DOHH2 (cell line): ENCODE data around the gene RANBP10.

Experiments
- H3F3A ChIP-seq: fragments of 200-600 bp; sonication (generic), shearing (Covaris generic); 2 replicates; pipeline ENCODE4 v1.6.0; 2016; ENCODE audit warnings: antibody characterized with exemption, mild to moderate bottlenecking; ENCODE audit not compliant: control insufficient read depth, insufficient read depth
- H3K27ac ChIP-seq: fragments of 200-600 bp; sonication (generic); 2 replicates; pipeline ENCODE4 v1.5.1; 2014; ENCODE audit warnings: low read depth, mild to moderate bottlenecking, low read length, moderate library complexity
- H3K27me3 ChIP-seq: fragments of 200-600 bp; sonication (generic); 2 replicates; pipeline ENCODE4 v1.6.1; 2014; ENCODE audit warnings: mild to moderate bottlenecking, low read length, mixed read lengths; ENCODE audit not compliant: control insufficient read depth
- H3K36me3 ChIP-seq: fragments of 200-600 bp; sonication (generic); 2 replicates; pipeline ENCODE4 v1.6.1; 2014; ENCODE audit warnings: mild to moderate bottlenecking, low read length, moderate library complexity, mixed read lengths; ENCODE audit not compliant: control insufficient read depth
- H3K4me1 ChIP-seq: fragments of 200-600 bp; sonication (generic); 2 replicates; pipeline ENCODE4 v1.6.1; 2014; ENCODE audit warnings: mild to moderate bottlenecking, low read length, mixed read lengths; ENCODE audit not compliant: control insufficient read depth
- H3K4me2 ChIP-seq: fragments of 200-600 bp; sonication (generic); 2 replicates; pipeline ENCODE4 v1.6.0; 2014; ENCODE audit warnings: mild to moderate bottlenecking, low read length, moderate library complexity
- H3K4me3 ChIP-seq: fragments of 200-600 bp; sonication (generic); 2 replicates; pipeline ENCODE4 v1.5.1; 2014; ENCODE audit warnings: mild to moderate bottlenecking, low read length, mixed read lengths
- H3K79me2 ChIP-seq: fragments of 200-600 bp; sonication (generic); 2 replicates; pipeline ENCODE4 v1.6.1; 2014; ENCODE audit warnings: mild to moderate bottlenecking, low read length, mixed read lengths; ENCODE audit not compliant: control insufficient read depth
- H3K9me2 ChIP-seq: fragments of 200-600 bp; sonication (generic); replicated peaks from 2 replicates; pipeline ENCODE4 v1.6.1; 2014; ENCODE audit warnings: mild to moderate bottlenecking, low read length, mixed read lengths; ENCODE audit not compliant: control insufficient read depth
- H3K9me3 ChIP-seq: fragments of 200-600 bp; sonication (generic); 2 replicates; pipeline ENCODE4 v1.6.1; 2014; ENCODE audit warnings: antibody characterized with exemption, low read length, mixed read lengths; ENCODE audit not compliant: control insufficient read depth, insufficient read depth
- H4K20me1 ChIP-seq: fragments of 200-600 bp; sonication (generic); 2 replicates; pipeline ENCODE4 v1.6.0; 2014; ENCODE audit warnings: low read depth, mild to moderate bottlenecking, antibody characterized with exemption, low read length, moderate library complexity; ENCODE audit not compliant: control insufficient read depth, insufficient read depth
- EZH2phosphoT487 ChIP-seq: fragments of 200-600 bp; sonication (generic); IDR thresholded peaks from 2 replicates; pipeline ENCODE4 v1.6.1; 2017; ENCODE audit warnings: borderline replicate concordance, mild to moderate bottlenecking, antibody characterized with exemption, low read length, moderate library complexity, mixed read lengths
- TF ChIP-seq, protein P1 (sequence below): fragments of 200-600 bp; sonication (generic); IDR thresholded peaks from one replicate; pipeline ENCODE4 v1.5.1; 2014; ENCODE audit warnings: antibody characterized with exemption, mild to moderate bottlenecking, low read depth, low read length; ENCODE audit not compliant: poor library complexity, severe bottlenecking

RANBP10 gene

DNA sequence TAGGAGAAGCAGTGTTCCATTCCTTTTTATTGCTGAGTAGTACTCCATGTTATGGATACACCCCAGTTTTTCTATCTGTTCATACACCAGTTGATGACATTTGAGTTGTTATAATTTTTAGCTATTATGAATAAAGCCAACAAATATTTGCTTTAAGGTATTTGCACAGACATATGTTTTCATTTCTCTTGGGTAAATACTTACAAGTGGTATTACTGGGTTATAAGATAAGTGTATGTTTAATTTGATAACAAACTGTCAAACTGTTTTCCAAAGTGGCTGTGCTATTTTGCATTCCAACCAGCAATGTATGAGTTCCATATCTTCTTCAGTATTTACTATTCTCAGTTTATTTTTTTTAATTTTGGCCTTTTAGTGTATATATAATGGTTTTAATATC lies 59.5 kb downstream of the RANBP10 start:
- Histone ChIP-seq H3K4me2 (no peak overlapping the region), H3K27me3 (no peaks in the 10 kb centered on the region), H3K27ac (no peak overlapping the region), H3K36me3 (peaks cover 3% of the 10 kb centered on the region; the same call in 1 of the 2 replicates), H3F3A (no peaks in the 10 kb centered on the region), H3K9me2 (no peaks in the 10 kb centered on the region), H4K20me1 (no peaks in the 10 kb centered on the region), H3K4me3 (no peak overlapping the region), H3K9me3 (no peaks in the 10 kb centered on the region), H3K79me2 (peaks cover 7% of the 10 kb centered on the region; the same call in 1 of the 2 replicates), H3K4me1 (peaks cover 27% of the 10 kb centered on the region)
- TF ChIP-seq EZH2phosphoT487, result no peak
- TF ChIP-seq, protein P1, sequence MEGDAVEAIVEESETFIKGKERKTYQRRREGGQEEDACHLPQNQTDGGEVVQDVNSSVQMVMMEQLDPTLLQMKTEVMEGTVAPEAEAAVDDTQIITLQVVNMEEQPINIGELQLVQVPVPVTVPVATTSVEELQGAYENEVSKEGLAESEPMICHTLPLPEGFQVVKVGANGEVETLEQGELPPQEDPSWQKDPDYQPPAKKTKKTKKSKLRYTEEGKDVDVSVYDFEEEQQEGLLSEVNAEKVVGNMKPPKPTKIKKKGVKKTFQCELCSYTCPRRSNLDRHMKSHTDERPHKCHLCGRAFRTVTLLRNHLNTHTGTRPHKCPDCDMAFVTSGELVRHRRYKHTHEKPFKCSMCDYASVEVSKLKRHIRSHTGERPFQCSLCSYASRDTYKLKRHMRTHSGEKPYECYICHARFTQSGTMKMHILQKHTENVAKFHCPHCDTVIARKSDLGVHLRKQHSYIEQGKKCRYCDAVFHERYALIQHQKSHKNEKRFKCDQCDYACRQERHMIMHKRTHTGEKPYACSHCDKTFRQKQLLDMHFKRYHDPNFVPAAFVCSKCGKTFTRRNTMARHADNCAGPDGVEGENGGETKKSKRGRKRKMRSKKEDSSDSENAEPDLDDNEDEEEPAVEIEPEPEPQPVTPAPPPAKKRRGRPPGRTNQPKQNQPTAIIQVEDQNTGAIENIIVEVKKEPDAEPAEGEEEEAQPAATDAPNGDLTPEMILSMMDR, result no peak

DNA sequence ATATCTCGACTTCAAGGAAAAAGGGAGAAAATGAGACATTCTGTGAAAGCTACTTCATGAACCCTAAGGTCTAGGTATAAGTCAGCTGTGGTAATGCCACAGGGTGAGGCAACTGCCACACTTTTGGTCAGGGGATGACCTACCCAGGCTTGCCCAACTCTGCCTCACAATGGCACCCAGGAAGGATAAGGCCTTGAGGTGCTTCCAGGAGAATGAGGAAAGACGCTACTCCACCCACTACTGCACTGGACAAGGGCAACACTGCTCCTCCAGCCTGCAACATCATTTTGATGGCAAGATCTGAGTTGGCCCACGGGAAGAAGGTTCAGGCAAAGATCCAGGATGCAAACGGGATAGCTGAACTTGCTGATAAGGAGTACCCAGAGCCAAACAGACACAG lies 65.2 kb downstream of the RANBP10 start:
- H3K27me3 ChIP-seq, result no peaks in the 10 kb centered on the region
- H3K4me3 ChIP-seq, result no peak overlapping the region
- no peak overlapping the region for H3K27ac ChIP-seq
- no peak overlapping the region for H3K4me2 ChIP-seq
- H3K9me2 ChIP-seq, result no peaks in the 10 kb centered on the region
- H3K9me3 ChIP-seq, result no peaks in the 10 kb centered on the region
- no peaks in the 10 kb centered on the region for H4K20me1 ChIP-seq
- peaks cover 7% of the 10 kb centered on the region; the same call in 1 of the 2 replicates for H3K36me3 ChIP-seq
- H3F3A ChIP-seq, result no peaks in the 10 kb centered on the region
- H3K79me2 ChIP-seq, result no peaks in the 10 kb centered on the region
- TF ChIP-seq, protein P1, result no peak
- no peak for TF ChIP-seq EZH2phosphoT487
- H3K4me1 ChIP-seq, result no peaks in the 10 kb centered on the region

DNA sequence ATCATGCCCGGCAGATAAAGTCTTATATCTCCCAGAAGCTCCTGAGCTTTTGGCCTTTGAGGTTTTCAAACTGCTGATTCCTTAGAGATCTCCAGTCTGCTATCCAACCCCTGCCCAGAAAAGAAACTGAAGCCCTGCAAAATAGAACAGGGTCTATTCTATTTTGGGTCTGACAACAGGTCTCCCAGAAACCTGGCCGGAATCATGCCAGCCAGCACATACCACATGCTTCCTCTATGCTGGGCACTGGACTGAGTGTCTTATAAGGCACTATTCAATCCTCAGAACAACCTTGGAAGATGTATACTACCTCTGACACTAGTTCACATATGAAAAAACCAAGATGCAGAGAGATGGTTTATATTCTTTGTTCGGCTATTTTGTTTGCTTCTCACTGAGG lies 66.0 kb downstream of the RANBP10 start:
- H3K9me3 ChIP-seq, result no peaks in the 10 kb centered on the region
- no peak overlapping the region for H3K4me2 ChIP-seq
- no peaks in the 10 kb centered on the region for H4K20me1 ChIP-seq
- no peaks in the 10 kb centered on the region for H3K9me2 ChIP-seq
- no peak for TF ChIP-seq EZH2phosphoT487
- TF ChIP-seq, protein P1, result no peak
- H3K27ac ChIP-seq, result no peak overlapping the region
- H3K27me3 ChIP-seq, result no peaks in the 10 kb centered on the region
- peaks cover 7% of the 10 kb centered on the region; the same call in 1 of the 2 replicates for H3K36me3 ChIP-seq
- H3K4me3 ChIP-seq, result no peak overlapping the region
- H3K4me1 ChIP-seq, result no peaks in the 10 kb centered on the region
- no peaks in the 10 kb centered on the region for H3K79me2 ChIP-seq
- no peaks in the 10 kb centered on the region for H3F3A ChIP-seq
